Spleen (tissue), 11 donors: ENCODE measurements around the gene ADCK1. TPM values are rescaled to one million over a fixed set of nuclear protein-coding genes. Genes with fewer than 3 reads are reported as not detected.

Experiments
- DNase-seq: peaks from one replicate; pipeline ENCODE4 v3.0.0-alpha.2; 2020
- H3K27ac ChIP-seq, 8 donors: fragments of 200-600 bp; sonication (generic) in 7 of 8; 1 replicate in 4 of 8; 2 replicates in 4 of 8; pipeline versions ENCODE4 v1.5.0 to v1.8.0; 2016 to 2021; ENCODE audit warnings: inconsistent platforms in 4 of 8, mild to moderate bottlenecking in 4 of 8, moderate library complexity in 1 of 8
- H3K27me3 ChIP-seq, 7 donors: fragments of 200-600 bp; sonication (generic) in 6 of 7; replicated peaks in 1 of 7; 1 replicate in 4 of 7; 2 replicates in 3 of 7; pipeline versions ENCODE4 v1.5.0 to v1.8.0; 2016 to 2021; ENCODE audit warnings: inconsistent platforms in 3 of 7, mild to moderate bottlenecking in 1 of 7
- H3K36me3 ChIP-seq, 6 donors: fragments of 200-600 bp; sonication (generic) in 5 of 6; 1 replicate in 4 of 6; 2 replicates in 2 of 6; pipeline versions ENCODE4 v1.5.0 to v1.8.0; 2016 to 2021; ENCODE audit warnings: inconsistent platforms in 2 of 6
- H3K4me1 ChIP-seq, 6 donors: fragments of 200-600 bp; sonication (generic) in 5 of 6; 1 replicate in 3 of 6; 2 replicates in 3 of 6; pipeline versions ENCODE4 v1.5.0 to v1.8.0; 2016 to 2021; ENCODE audit warnings: inconsistent platforms in 3 of 6
- H3K4me3 ChIP-seq, 8 donors: fragments of 200-600 bp; sonication (generic) in 7 of 8; 1 replicate in 4 of 8; 2 replicates in 4 of 8; pipeline versions ENCODE4 v1.5.0 to v1.8.0; 2016 to 2021; ENCODE audit warnings: inconsistent platforms in 4 of 8, mild to moderate bottlenecking in 4 of 8, moderate library complexity in 2 of 8
- H3K9me3 ChIP-seq, 8 donors: fragments of 200-600 bp; sonication (generic) in 7 of 8; 1 replicate in 4 of 8; 2 replicates in 4 of 8; pipeline versions ENCODE4 v1.5.0 to v1.8.0; 2016 to 2021; ENCODE audit warnings: inconsistent platforms in 4 of 8
- POLR2A ChIP-seq, 3 donors: fragments of 450-650 bp; IDR thresholded peaks; one replicate each; pipeline ENCODE4 v1.5.1; 2017; ENCODE audit warnings: antibody characterized with exemption in 3 of 3, mild to moderate bottlenecking in 1 of 3
- POLR2AphosphoS5 ChIP-seq, 3 donors: sonication (generic); formaldehyde crosslinking; IDR thresholded peaks; one replicate each; pipeline ENCODE4 v1.5.1; 2017; ENCODE audit warnings: antibody characterized with exemption in 3 of 3
- WGBS, 5 donors: extraction: QIAGEN DNeasy Blood & Tissue Kit in 3 of 5; methylation state at CpG; one replicate each; pipeline versions ENCODE4 v1.1.5 to v1.1.7; 2013 to 2018; 5-methylcytosine and 5-hydroxymethylcytosine counted together
- intact Hi-C: fragments of 100-400 bp; cut with DNase I; formaldehyde crosslinking; loops from one replicate; pipeline ENCODE4 v1.15.0; 2023; ENCODE audit warnings: low total_unique reads
- polyA plus RNA-seq, 3 donors: library from polyadenylated mRNA; stranded (reverse); fragments of 200-250 nt; gene quantifications; one replicate each; pipeline ENCODE4 v1.2.1, GENCODE V29; 2013
- total RNA-seq, 7 donors: library from RNA; depleted of rRNA in 3 of 7; stranded (reverse); fragments of >200 nt in 3 of 7; fragmentation: NEBNext Ultra II Directional in 4 of 7; extraction: Animal tissue kit (Norgen Biotek cat#: 25700) in 4 of 7; gene quantifications; one replicate each; pipeline versions ENCODE4 v1.1.0 to v1.2.1, GENCODE V29; 2016 to 2021
- TF ChIP-seq, protein P1 (sequence below), 11 experiments: fragments of 200-600 bp in 7 of 11; fragments of 450-650 bp in 4 of 11; sonication (generic) in 4 of 11; IDR thresholded peaks in 8 of 11; conservative IDR thresholded peaks in 3 of 11; 1 replicate in 7 of 11; 2 replicates in 4 of 11; pipeline versions ENCODE4 v1.4.0 to v1.8.0; 2016 to 2021; ENCODE audit warnings: antibody characterized with exemption in 11 of 11, inconsistent platforms in 4 of 11, mild to moderate bottlenecking in 1 of 11
- donor health status: healthy with polysubstance abuse.
- donor health status: DM: no; HTN: no; CAD: no; lungs with moderate emphysema.
- donor health status: DM: no; HTN: no; CAD: no.
- donor health status: Bipolar disorder and iron deficiency.
- donor health status: healthy.
- donor health status: DM: no; HTN: no; CAD: no.
- donor health status: DM: yes; HTN: yes; CAD: no.

Gene ADCK1
- total and polyA plus RNA-seq, 10 donors, result 5.0 to 14.0 (median 9.0) TPM

DNA sequence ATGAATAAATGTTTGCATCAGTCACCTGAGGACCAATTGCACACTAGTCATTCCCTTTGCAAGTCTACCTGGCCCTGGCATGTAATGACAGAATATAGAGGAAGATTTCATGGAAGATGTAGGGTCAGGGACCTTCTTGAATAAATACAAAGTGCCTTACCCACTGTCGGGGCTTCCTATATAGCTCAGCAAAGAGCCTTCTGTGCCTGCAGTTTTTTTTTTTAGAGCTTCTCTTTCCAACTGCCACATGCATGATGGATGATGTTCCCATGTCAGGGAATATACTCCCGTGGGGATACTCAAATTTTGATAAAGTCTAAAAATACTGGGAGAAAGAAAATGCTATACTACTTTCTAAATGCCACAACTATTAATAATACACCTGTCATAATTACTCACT lies 176.7 kb downstream of the ADCK1 start:
- intact Hi-C loops, result no loop called here
- H3K36me3 ChIP-seq, result no peaks in the 10 kb centered on the region
- TF ChIP-seq POLR2AphosphoS5 (IDR thresholded peaks at IDR 0.05) (no peak), POLR2A (IDR thresholded peaks at IDR 0.05) (no peak)
- TF ChIP-seq, protein P1, sequence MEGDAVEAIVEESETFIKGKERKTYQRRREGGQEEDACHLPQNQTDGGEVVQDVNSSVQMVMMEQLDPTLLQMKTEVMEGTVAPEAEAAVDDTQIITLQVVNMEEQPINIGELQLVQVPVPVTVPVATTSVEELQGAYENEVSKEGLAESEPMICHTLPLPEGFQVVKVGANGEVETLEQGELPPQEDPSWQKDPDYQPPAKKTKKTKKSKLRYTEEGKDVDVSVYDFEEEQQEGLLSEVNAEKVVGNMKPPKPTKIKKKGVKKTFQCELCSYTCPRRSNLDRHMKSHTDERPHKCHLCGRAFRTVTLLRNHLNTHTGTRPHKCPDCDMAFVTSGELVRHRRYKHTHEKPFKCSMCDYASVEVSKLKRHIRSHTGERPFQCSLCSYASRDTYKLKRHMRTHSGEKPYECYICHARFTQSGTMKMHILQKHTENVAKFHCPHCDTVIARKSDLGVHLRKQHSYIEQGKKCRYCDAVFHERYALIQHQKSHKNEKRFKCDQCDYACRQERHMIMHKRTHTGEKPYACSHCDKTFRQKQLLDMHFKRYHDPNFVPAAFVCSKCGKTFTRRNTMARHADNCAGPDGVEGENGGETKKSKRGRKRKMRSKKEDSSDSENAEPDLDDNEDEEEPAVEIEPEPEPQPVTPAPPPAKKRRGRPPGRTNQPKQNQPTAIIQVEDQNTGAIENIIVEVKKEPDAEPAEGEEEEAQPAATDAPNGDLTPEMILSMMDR (IDR thresholded peaks at IDR 0.05 in 8 of 11, conservative IDR thresholded peaks at IDR 0.05 in 3 of 11), result no peak
- peaks cover 0 to 36% (median 16%) of the 10 kb centered on the region in 7 donors for H3K27me3 ChIP-seq
- H3K9me3 ChIP-seq, result no peaks in the 10 kb centered on the region
- no peak overlapping the region for H3K27ac ChIP-seq
- no peak overlapping the region for H3K4me3 ChIP-seq
- no peak for DNase-seq
- H3K4me1 ChIP-seq, result peaks cover 0 to 9% (median 6%) of the 10 kb centered on the region in 6 donors
- 45 to 68% (median 55%) methylated on average over 2 of the region's 2 CpGs for WGBS, 5 donors

DNA sequence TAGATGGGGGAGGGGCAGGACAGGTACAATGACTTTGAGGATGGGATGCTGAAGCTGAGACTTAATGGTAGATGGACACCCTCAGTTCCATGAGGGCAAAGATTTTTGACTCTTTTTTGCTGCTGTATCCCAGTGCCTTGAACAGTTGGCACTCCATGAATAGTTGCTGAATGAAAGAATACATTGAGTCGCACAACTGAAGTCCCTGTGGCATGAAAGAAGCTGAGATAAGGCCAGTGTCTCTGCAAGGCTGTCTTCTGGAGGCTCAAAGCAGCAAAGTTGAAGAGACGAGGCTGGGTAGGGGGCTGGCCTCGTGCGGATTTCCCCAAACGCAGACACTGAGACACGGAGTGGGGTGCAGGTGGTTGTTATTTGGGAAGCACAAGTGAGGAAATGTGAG lies 179.3 kb downstream of the ADCK1 start:
- no peak overlapping the region for H3K27ac ChIP-seq
- no peaks in the 10 kb centered on the region for H3K9me3 ChIP-seq
- H3K4me1 ChIP-seq, result peaks cover 0 to 9% (median 6%) of the 10 kb centered on the region in 6 donors
- 70 to 82% (median 79%) methylated on average over 6 of the region's 6 CpGs for WGBS, 5 donors
- intact Hi-C loops, result no loop called here
- no peak for DNase-seq
- no peaks in the 10 kb centered on the region for H3K36me3 ChIP-seq
- peaks cover 0 to 42% (median 19%) of the 10 kb centered on the region in 7 donors for H3K27me3 ChIP-seq
- H3K4me3 ChIP-seq, result no peak overlapping the region
- no peak for TF ChIP-seq POLR2A (IDR thresholded peaks at IDR 0.05)
- TF ChIP-seq, protein P1 (IDR thresholded peaks at IDR 0.05 in 8 of 11, conservative IDR thresholded peaks at IDR 0.05 in 3 of 11), result no peak
- TF ChIP-seq POLR2AphosphoS5 (IDR thresholded peaks at IDR 0.05), result no peak

DNA sequence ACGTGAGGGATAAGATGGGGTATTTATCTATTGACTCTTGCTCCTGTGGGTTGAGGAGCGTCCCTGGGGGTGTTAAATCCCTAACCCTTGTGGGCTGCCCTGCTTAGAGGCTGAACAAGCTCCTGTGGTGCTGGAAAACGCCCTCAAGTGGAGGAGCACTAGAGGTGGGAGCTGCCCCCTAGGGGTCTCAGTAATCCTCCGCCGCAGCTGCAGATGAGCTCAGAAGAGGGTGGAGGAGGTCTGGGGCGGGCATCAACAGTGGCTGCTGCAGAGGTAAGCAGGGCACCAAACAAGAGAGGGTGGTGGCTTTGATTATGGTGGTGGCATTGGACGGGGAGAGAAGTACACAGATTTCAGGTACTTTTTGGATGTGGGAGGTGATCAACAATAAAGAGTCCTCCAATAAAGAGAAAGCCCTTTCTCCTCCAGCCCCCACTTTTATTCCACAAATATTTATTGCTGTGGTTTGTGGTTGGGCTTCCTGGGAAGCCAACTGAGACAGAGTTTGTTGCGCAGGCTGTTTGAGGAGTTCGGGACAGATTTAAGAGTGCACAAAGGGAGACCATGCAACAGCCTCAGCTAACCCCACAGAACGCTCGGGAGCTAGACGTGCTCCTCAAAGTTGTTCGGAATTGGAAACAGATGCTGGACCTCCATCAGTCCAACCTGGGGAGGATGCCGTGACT lies 179.9 kb downstream of the ADCK1 start:
- DNase-seq, result no peak
- TF ChIP-seq POLR2AphosphoS5 (IDR thresholded peaks at IDR 0.05), result no peak
- TF ChIP-seq, protein P1 (IDR thresholded peaks at IDR 0.05 in 8 of 11, conservative IDR thresholded peaks at IDR 0.05 in 3 of 11), result no peak
- no peak for TF ChIP-seq POLR2A (IDR thresholded peaks at IDR 0.05)
- intact Hi-C loops, result no loop called here

DNA sequence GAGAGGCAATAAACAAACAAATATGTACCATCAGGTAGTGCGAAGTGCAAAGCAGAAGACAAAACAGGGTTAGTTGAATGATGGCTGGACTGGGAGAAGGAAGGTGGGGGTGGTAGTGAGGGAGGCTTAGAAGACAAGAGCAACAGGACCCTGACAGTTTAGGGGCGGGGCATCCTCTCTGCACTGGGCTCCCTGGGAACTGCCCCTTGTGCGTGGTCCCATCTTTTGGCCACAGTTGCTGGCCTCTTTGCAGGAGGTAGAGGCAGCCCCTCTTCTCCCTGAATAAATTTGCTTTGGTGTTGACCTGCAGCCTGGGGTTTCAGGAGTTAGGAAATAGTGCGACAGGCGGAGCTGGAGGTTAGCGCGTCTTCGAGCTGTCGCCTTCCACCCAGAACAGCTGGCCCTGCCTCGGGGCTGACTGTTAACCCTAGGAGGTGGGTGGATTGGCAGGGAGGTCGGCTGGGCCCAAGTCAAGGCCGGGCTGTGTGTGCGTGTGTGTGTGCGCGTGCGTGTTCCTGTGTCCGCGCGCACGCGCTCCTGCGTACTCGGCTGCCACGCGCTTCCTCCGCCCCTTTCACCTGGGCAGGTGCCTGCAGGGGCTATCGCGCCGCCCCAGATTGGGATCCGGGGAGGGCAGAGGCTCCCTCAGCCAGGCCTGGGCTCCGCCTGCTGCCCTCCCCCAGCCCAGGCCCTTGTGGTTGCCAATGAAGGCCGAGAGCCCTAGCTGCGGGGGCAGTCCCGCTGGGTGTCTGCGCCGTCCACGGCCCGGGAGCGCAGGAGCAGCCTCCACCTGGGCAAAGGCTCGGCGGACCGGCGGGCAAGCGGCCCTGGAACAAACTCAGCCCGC lies 180.8 kb downstream of the ADCK1 start:
- Histone ChIP-seq H3K9me3 (no peaks in the 10 kb centered on the region), H3K27me3 (peaks cover 0 to 42% (median 19%) of the 10 kb centered on the region in 7 donors), H3K36me3 (no peaks in the 10 kb centered on the region), H3K4me1 (peaks cover 0 to 13% (median 6%) of the 10 kb centered on the region in 6 donors), H3K4me3 (peak overlapping the region in 6 of 8 donors; percentile 15 to 62 (median 22)), H3K27ac (no peak overlapping the region)
- TF ChIP-seq POLR2AphosphoS5 (IDR thresholded peaks at IDR 0.05) (no peak), POLR2A (IDR thresholded peaks at IDR 0.05) (no peak)
- TF ChIP-seq, protein P1 (IDR thresholded peaks at IDR 0.05 in 8 of 11, conservative IDR thresholded peaks at IDR 0.05 in 3 of 11), result no peak
- intact Hi-C loops, result no loop called here
- no peak for DNase-seq
- WGBS, 5 donors, result 8 to 19% (median 10%) methylated on average over 17 to 45 of the region's 45 CpGs

More for the DNA sequence above, 179.9 kb downstream of the ADCK1 start:
- Histone ChIP-seq H3K36me3 (no peaks in the 10 kb centered on the region), H3K4me3 (no peak overlapping the region), H3K27me3 (peaks cover 0 to 42% (median 19%) of the 10 kb centered on the region in 7 donors), H3K27ac (no peak overlapping the region), H3K9me3 (no peaks in the 10 kb centered on the region), H3K4me1 (peaks cover 0 to 9% (median 6%) of the 10 kb centered on the region in 6 donors)
- 42 to 46% (median 43%) methylated on average over 13 to 14 of the region's 14 CpGs for WGBS, 5 donors
